ENCODE results near the gene FAM241A. TPM values are rescaled to one million over a fixed set of nuclear protein-coding genes. Genes with fewer than 3 reads are reported as not detected.
"Not testable (repeated sequence)": the region's sequence is repeated elsewhere in the genome, so short reads cannot be mapped to it uniquely, and the experiment has no call there.

Gene FAM241A
- total RNA-seq = 1 to 10 TPM in 1 of 8 experiments, under 1 TPM in 7; 0.46 to 2.3 (median 0.71) TPM

- in situ Hi-C loops (cut with MboI; ENCODE audit: low pct_unique_long_range_greater_than_20kb in 2 of 9, low sequenced_read_pairs in 9 of 9, unreplicated experiment in 9 of 9) = loop anchor here in 1 of 9 experiments (25.0 kb wide), 1 partner anchor 92 kb away; the partner anchor contains the start of gene AP1AR
- ATAC-seq (replicated peaks in 6 of 8) = peak; percentile 94 to 97 (median 96)
- peak within 1 kb of the TSS; percentile 48 to 91 (median 52) for H3K4me3 ChIP-seq
- H3K27ac ChIP-seq = peak within 1 kb of the TSS in 1 of 2 donors; percentile 54
- peaks cover 0 to 3% of the 10 kb centered on the region in 2 donors for H3K4me1 ChIP-seq (replicated peaks in 1 of 2)
- WGBS, 10 experiments = 0% methylated on average over 1 of the region's 70 CpGs; no CpG with 5 or more reads in 9 of the 10 experiments
Observed at GRCh38 chr4:112145326-112145789, at the start of gene FAM241A. TSS of gene FAM241A (plus strand) at chr4:112145454. CDS start at chr4:112145581, 127 bp downstream.

DNA sequence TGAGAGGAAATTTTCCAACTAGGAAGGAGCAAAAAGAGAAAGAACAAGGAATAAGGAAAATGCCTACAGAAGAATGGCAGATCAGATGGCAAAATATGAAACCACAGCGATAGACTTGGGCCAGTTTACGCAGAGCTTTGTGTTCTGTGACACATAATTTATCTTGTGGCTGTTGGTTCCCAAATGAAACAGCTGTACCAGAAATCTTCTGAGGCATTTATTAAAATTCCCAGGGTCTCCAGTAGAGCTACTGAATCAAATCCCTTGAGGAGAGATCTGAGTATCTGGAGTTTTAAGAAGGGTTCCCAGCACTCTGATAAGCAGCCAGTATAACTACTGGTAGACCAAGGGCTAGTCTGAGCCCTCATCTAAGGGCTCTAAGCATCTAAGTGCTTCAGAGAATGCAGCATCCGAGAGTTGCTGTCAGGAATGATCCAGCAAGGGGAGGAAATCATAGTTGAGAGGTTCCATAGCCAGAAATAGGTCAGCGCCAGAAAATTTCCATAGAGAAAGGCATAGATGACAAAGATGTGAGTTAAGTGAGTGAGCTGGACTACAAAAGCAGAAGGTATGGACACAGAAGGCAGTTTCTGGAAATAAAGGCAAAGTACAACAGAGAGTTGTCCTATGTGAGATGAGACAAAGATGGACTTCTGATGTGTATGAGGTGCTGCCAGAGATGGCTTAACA lies 46.3 kb upstream of the FAM241A start:
- 32 to 100% (median 86%) methylated on average over 1 to 4 of the region's 4 CpGs for WGBS, 10 experiments
- Histone ChIP-seq H3K4me3 (no peak overlapping the region), H3K4me1 (replicated peaks in 1 of 2) (no peaks in the 10 kb centered on the region), H3K27ac (no peak overlapping the region)
- ATAC-seq (replicated peaks in 6 of 8) = no peak
- in situ Hi-C loops (cut with MboI; ENCODE audit: low pct_unique_long_range_greater_than_20kb in 2 of 9, low sequenced_read_pairs in 9 of 9, unreplicated experiment in 9 of 9) = loop anchor here in 1 of 9 experiments (10.0 kb wide), 1 partner anchor 136 kb away; the partner anchor contains the start of gene AP1AR

DNA sequence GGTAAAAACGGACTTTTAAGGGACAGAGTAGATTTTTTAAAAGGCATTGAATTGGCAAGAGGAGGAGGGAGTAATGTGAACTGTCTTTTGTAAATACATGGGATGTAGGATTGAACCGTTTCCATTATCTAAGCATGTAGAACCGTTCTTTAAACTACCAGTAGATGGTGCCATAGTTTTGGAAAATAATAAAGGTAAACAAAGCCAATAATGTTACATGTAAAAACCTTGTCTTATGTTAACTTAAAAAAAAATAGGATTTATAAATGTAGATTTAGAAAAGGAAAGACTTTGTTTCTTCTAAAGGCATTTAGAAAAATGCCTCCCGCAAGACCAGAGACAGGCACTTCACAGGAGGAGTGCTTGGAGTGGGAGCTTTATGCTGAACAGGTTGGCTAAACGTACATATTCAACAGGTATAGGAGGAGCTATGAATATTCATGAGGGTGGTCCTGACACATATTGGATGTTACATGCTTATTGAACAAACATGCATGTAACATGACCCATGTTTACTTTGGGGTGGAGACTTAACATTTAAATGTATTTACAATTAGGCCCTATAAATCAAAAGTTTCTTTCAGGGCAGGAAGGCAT lies 45.5 kb upstream of the FAM241A start:
- in situ Hi-C loops (cut with MboI; ENCODE audit: low pct_unique_long_range_greater_than_20kb in 2 of 9, low sequenced_read_pairs in 9 of 9, unreplicated experiment in 9 of 9) = loop anchor here in 5 of 9 experiments (10.0 to 25.0 kb wide), 4 partner anchors 113 to 513 kb away; partner anchors contain the start of gene AP1AR (in 3 of the 5)
- peak; percentile 62 to 95 (median 76) for ATAC-seq (replicated peaks in 6 of 8)
- WGBS, 10 experiments = 4 to 52% (median 20%) methylated on average over 3 to 5 of the region's 5 CpGs
- Histone ChIP-seq H3K27ac (no peak overlapping the region), H3K4me3 (no peak overlapping the region), H3K4me1 (replicated peaks in 1 of 2) (no peaks in the 10 kb centered on the region)

DNA sequence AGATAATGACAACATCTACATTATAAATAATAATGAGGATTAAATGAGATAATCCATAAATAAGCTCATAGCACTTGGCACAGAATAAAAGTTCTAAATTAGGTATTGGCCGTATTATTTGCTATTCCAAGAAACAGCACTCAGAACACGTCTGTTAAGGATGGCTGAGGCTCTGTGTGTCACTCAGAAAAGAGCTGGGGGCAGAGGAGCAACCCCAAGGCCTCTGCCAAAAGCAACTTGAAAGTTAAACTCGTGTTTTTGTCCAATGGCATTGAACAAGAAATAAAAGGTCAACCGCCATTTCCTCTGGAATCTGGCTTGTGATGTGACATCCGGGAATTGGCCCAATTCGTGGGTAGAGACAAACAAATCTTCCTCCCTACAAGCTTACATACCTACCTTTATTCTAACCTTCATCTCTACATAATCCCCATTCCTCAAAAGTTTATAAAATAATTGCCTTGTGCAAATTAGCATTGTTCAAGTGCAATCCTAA lies 42.3 kb upstream of the FAM241A start:
- 20 to 100% (median 80%) methylated on average over 1 to 6 of the region's 6 CpGs; no CpG with 5 or more reads in 1 of the 10 experiments for WGBS, 10 experiments
- H3K4me1 ChIP-seq (replicated peaks in 1 of 2) = no peaks in the 10 kb centered on the region
- no peak for ATAC-seq (replicated peaks in 6 of 8)
- in situ Hi-C loops (cut with MboI; ENCODE audit: low pct_unique_long_range_greater_than_20kb in 2 of 9, low sequenced_read_pairs in 9 of 9, unreplicated experiment in 9 of 9) = loop anchor here in 4 of 9 experiments (25.0 kb wide), 3 partner anchors 109 to 509 kb away; partner anchors contain the start of gene AP1AR (in 2 of the 4)
- no peak overlapping the region for H3K4me3 ChIP-seq
- no peak overlapping the region for H3K27ac ChIP-seq

GRCh38 chr4:112105201-112105969 lies 39.9 kb upstream of the FAM241A start:
- Histone ChIP-seq H3K4me1 (replicated peaks in 1 of 2) (no peaks in the 10 kb centered on the region), H3K4me3 (no peak overlapping the region), H3K27ac (no peak overlapping the region)
- no peak for ATAC-seq (replicated peaks in 6 of 8)
- in situ Hi-C loops (cut with MboI; ENCODE audit: low pct_unique_long_range_greater_than_20kb in 2 of 9, low sequenced_read_pairs in 9 of 9, unreplicated experiment in 9 of 9) = loop anchor here in 4 of 9 experiments (25.0 kb wide), 3 partner anchors 107 to 507 kb away; partner anchors contain the start of gene AP1AR (in 2 of the 4)
- WGBS, 10 experiments = 31 to 76% (median 59%) methylated on average over 2 of the region's 2 CpGs; no CpG with 5 or more reads in 4 of the 10 experiments

DNA sequence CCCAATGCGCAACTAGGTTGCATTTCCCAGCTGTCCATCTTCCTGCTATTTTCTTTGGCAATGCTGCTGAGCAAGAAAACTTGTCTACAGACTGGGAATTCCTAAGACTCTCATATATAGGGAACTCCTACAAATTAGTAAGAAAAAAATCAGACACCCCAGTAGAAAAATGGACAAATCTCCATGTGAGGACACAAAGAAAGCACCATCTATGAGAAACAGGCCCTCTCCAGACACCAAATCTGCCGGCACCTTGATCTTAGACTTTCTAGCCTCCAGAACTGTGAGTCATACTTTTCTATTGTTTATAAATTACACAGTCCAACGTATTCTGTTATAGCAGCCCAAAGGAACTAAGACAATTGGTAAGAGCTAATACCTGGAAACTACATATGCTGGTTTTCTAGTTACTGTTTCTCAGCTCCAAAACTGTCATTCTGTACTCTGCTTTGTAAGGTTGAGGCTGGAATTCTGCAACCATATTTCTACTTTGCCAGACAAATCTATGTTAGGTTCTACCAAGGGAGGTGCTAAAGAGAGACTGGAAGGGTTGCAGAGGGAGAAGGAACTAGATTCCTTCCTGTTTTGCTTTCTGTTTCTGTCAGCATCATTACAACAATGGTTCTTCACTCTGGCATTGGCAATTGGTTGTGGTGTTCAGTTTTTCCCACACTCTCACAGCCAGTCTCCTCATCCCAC lies 35.7 kb upstream of the FAM241A start:
- 14 to 90% (median 66%) methylated on average over 1 to 3 of the region's 3 CpGs; no CpG with 5 or more reads in 1 of the 10 experiments for WGBS, 10 experiments
- in situ Hi-C loops (cut with MboI; ENCODE audit: low pct_unique_long_range_greater_than_20kb in 2 of 9, low sequenced_read_pairs in 9 of 9, unreplicated experiment in 9 of 9) = loop anchor here in 4 of 9 experiments (25.0 kb wide), 3 partner anchors 103 to 503 kb away; partner anchors contain the start of gene AP1AR (in 2 of the 4)
- no peak overlapping the region for H3K27ac ChIP-seq
- ATAC-seq (replicated peaks in 6 of 8) = peak in 2 of 8 experiments; percentile 46 to 50
- H3K4me3 ChIP-seq = no peak overlapping the region
- no peaks in the 10 kb centered on the region for H3K4me1 ChIP-seq (replicated peaks in 1 of 2)

DNA sequence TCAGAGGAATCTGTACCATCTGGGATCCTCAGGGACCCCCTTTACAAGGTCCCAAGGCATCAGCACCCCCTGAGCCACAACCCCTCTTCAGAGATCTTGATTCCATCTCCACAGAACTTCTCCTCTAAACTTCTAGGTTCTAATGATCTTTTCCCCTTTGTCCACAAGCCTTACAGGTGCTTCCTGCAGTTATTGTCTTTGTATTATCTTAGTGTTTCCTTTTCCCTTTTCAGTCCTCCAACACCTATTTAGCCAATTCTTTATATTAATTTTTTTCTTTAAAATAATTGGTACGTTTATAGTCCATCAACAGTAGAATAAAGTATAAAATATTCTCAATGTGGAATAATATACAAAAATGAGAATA lies 35.2 kb upstream of the FAM241A start:
- ATAC-seq (replicated peaks in 6 of 8) = no peak
- WGBS, 10 experiments = 23 to 82% (median 57%) methylated on average over 1 of the region's 1 CpG; no CpG with 5 or more reads in 1 of the 10 experiments
- Histone ChIP-seq H3K4me3 (no peak overlapping the region), H3K4me1 (replicated peaks in 1 of 2) (no peaks in the 10 kb centered on the region), H3K27ac (no peak overlapping the region)
- in situ Hi-C loops (cut with MboI; ENCODE audit: low pct_unique_long_range_greater_than_20kb in 2 of 9, low sequenced_read_pairs in 9 of 9, unreplicated experiment in 9 of 9) = loop anchor here in 4 of 9 experiments (25.0 kb wide), 3 partner anchors 102 to 502 kb away; partner anchors contain the start of gene AP1AR (in 2 of the 4)

- in situ Hi-C loops (cut with MboI; ENCODE audit: low pct_unique_long_range_greater_than_20kb in 2 of 9, low sequenced_read_pairs in 9 of 9, unreplicated experiment in 9 of 9) = loop anchor here in 4 of 9 experiments (25.0 kb wide), 3 partner anchors 101 to 501 kb away; partner anchors contain the start of gene AP1AR (in 2 of the 4)
- ATAC-seq (replicated peaks in 6 of 8) = no peak
- WGBS, 10 experiments = 50 to 100% (median 85%) methylated on average over 1 of the region's 1 CpG; no CpG with 5 or more reads in 1 of the 10 experiments
Observed at GRCh38 chr4:112111306-112111705, 33.9 kb upstream of the FAM241A start.

DNA sequence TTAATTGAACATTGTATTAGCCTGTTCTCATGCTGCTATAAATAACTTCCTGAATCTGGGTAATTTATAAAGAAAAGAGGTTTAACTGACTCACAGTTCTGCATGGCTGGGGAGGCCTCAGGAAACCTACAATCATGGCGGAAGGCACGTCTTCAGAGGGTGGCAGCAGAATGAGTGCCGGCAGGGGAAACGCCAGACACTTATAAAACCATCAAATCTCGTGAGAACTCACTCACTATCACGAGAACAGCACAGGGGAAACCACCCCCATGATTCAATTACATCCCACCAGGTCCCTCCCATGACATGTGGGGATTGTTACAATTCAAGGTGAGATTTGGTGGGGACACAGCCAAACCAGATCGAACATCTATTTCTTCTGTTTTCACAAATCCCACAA lies 33.2 kb upstream of the FAM241A start:
- in situ Hi-C loops (cut with MboI; ENCODE audit: low pct_unique_long_range_greater_than_20kb in 2 of 9, low sequenced_read_pairs in 9 of 9, unreplicated experiment in 9 of 9) = loop anchor here in 4 of 9 experiments (25.0 kb wide), 3 partner anchors 100 to 500 kb away; partner anchors contain the start of gene AP1AR (in 2 of the 4)
- WGBS, 10 experiments = 20 to 100% (median 81%) methylated on average over 1 to 7 of the region's 7 CpGs; no CpG with 5 or more reads in 2 of the 10 experiments
- H3K4me3 ChIP-seq; H3K27ac ChIP-seq; H3K4me1 ChIP-seq (replicated peaks in 1 of 2); ATAC-seq (replicated peaks in 6 of 8): not testable (repeated sequence)

More at GRCh38 chr4:112111306-112111705, 33.9 kb upstream of the FAM241A start:
- Histone ChIP-seq H3K27ac (no peak overlapping the region), H3K4me3 (no peak overlapping the region), H3K4me1 (replicated peaks in 1 of 2) (no peaks in the 10 kb centered on the region)

DNA sequence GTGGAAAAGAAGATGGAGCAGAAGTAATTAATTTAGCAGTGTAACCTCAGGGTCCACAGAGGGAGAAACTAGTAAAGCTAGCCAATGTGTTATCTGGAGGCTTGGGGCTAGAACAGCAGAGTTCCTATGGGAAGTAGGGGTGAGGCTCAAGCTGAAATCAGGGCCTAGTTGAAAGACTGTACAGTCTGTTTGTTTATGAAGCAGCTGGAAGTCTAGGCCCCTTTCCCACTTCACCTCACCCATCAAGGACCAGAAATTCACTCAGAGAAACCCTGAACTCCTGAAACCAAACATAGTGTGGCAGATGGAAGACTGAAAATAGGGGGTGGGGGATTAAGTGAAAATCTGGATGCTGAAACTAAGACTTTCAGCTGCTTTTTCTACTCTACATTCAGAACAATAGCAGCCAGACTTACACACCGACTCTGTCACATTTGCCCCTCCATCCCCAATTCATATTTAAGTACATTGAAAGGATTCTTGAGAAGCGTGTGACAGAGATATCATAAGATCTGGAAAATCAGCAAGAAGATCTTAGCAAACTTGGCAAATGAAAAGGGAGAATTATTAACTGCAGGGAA lies 32.6 kb upstream of the FAM241A start:
- ATAC-seq (replicated peaks in 6 of 8) = peak in 1 of 8 experiments; percentile 46
- whole genome bisulfite sequencing, 10 experiments = 86 to 100% (median 96%) methylated on average over 1 to 2 of the region's 2 CpGs; no CpG with 5 or more reads in 4 of the 10 experiments
- no peak overlapping the region for H3K4me3 ChIP-seq
- in situ Hi-C loops (cut with MboI; ENCODE audit: low pct_unique_long_range_greater_than_20kb in 2 of 9, low sequenced_read_pairs in 9 of 9, unreplicated experiment in 9 of 9) = loop anchor here in 4 of 9 experiments (25.0 kb wide), 3 partner anchors 100 to 500 kb away; partner anchors contain the start of gene AP1AR (in 2 of the 4)
- H3K4me1 ChIP-seq (replicated peaks in 1 of 2) = no peaks in the 10 kb centered on the region
- H3K27ac ChIP-seq = no peak overlapping the region

GRCh38 chr4:112113864-112114263 lies 31.4 kb upstream of the FAM241A start:
- no peak for ATAC-seq (replicated peaks in 6 of 8)
- no peak overlapping the region for H3K4me3 ChIP-seq
- no peaks in the 10 kb centered on the region for H3K4me1 ChIP-seq (replicated peaks in 1 of 2)
- in situ Hi-C loops (cut with MboI; ENCODE audit: low pct_unique_long_range_greater_than_20kb in 2 of 9, low sequenced_read_pairs in 9 of 9, unreplicated experiment in 9 of 9) = loop anchor here in 4 of 9 experiments (25.0 kb wide), 3 partner anchors 98 to 498 kb away; partner anchors contain the start of gene AP1AR (in 2 of the 4)
- no peak overlapping the region for H3K27ac ChIP-seq

Data from motor neuron (in vitro differentiated cells).